Cerebellar nuclear complex (tissue), 1 donor: ENCODE measurements around the gene BBS1.
"Not testable (repeated sequence)": the region's sequence is repeated elsewhere in the genome, so short reads cannot be mapped to it uniquely, and the experiment has no call there.

ENCODE experiments used
- DNase-seq, 2 experiments: peaks; one replicate each; lab custom pipeline; 2025; lab: John Stamatoyannopoulos, UW

The BBS1 gene

GRCh38 chr11:66579017-66579606 is 68.7 kb downstream of the BBS1 start:
- DNase-seq = no peak

- DNase-seq = no peak
Observed at GRCh38 chr11:66580803-66581202, 70.4 kb downstream of the BBS1 start.

- DNase-seq = no peak
Observed at GRCh38 chr11:66581261-66581660, 70.8 kb downstream of the BBS1 start.

- not testable (repeated sequence) for DNase-seq
Observed at GRCh38 chr11:66582565-66583147, 72.2 kb downstream of the BBS1 start.
